Activated CD8-positive, alpha-beta memory T cell treated with anti-CD3 and anti-CD28 coated beads for 48 hours (primary cell): ENCODE measurements around the gene IGDCC3.
"Not testable (repeated sequence)": the region's sequence is repeated elsewhere in the genome, so short reads cannot be mapped to it uniquely, and the experiment has no call there.

Experiments used
- DNase-seq, 3 experiments: peaks; one replicate each; pipeline ENCODE4 v3.0.0-alpha.2; 2020; ENCODE audit warnings: low read depth in 2 of 3, low spot score in 2 of 3

IGDCC3 gene

GRCh38 chr15:65371976-65372786 is 5.6 kb downstream of the IGDCC3 start:
- DNase-seq = no peak

GRCh38 chr15:65370885-65371284 is 6.9 kb downstream of the IGDCC3 start:
- DNase-seq = no peak

GRCh38 chr15:65369651-65370050 is 8.2 kb downstream of the IGDCC3 start:
- DNase-seq = no peak

GRCh38 chr15:65369212-65369547 is 8.6 kb downstream of the IGDCC3 start:
- no peak for DNase-seq

GRCh38 chr15:65368302-65369211 is 9.2 kb downstream of the IGDCC3 start:
- DNase-seq = no peak

- no peak for DNase-seq
Observed at GRCh38 chr15:65366122-65366892, 11.5 kb downstream of the IGDCC3 start.

- no peak for DNase-seq
Observed at GRCh38 chr15:65365229-65365628, 12.6 kb downstream of the IGDCC3 start.

GRCh38 chr15:65363766-65364165 is 14.0 kb downstream of the IGDCC3 start:
- no peak for DNase-seq

GRCh38 chr15:65363306-65363705 is 14.5 kb downstream of the IGDCC3 start:
- DNase-seq = no peak

- DNase-seq = no peak
Observed at GRCh38 chr15:65362491-65362890, 15.3 kb downstream of the IGDCC3 start.

GRCh38 chr15:65361708-65362459 is 15.9 kb downstream of the IGDCC3 start:
- no peak for DNase-seq

- DNase-seq = no peak
Observed at GRCh38 chr15:65360506-65360905, 17.3 kb downstream of the IGDCC3 start.

- DNase-seq = no peak
Observed at GRCh38 chr15:65355988-65356353, 21.8 kb downstream of the IGDCC3 start.

GRCh38 chr15:65355173-65355987 is 22.4 kb downstream of the IGDCC3 start:
- no peak for DNase-seq

GRCh38 chr15:65354835-65355172 is 23.0 kb downstream of the IGDCC3 start:
- no peak for DNase-seq

- not testable (repeated sequence) for DNase-seq
Observed at GRCh38 chr15:65351972-65352371, 25.8 kb downstream of the IGDCC3 start.

- no peak for DNase-seq
Observed at GRCh38 chr15:65349338-65349737, 28.5 kb downstream of the IGDCC3 start.

GRCh38 chr15:65347756-65348155 is 30.0 kb downstream of the IGDCC3 start:
- not testable (repeated sequence) for DNase-seq

GRCh38 chr15:65346856-65347598 is 30.8 kb downstream of the IGDCC3 start:
- DNase-seq = no peak
